HG03571 (cell line): ENCODE data around the gene ZNF597.
"Not testable (repeated sequence)": the region's sequence is repeated elsewhere in the genome, so short reads cannot be mapped to it uniquely, and the experiment has no call there.

Experiments used
- ATAC-seq: cut with Tn5 transposase; IDR thresholded peaks from one replicate; pipeline ENCODE4 v1.9.1; 2021; ENCODE audit not compliant: unreplicated experiment

The ZNF597 gene

DNA sequence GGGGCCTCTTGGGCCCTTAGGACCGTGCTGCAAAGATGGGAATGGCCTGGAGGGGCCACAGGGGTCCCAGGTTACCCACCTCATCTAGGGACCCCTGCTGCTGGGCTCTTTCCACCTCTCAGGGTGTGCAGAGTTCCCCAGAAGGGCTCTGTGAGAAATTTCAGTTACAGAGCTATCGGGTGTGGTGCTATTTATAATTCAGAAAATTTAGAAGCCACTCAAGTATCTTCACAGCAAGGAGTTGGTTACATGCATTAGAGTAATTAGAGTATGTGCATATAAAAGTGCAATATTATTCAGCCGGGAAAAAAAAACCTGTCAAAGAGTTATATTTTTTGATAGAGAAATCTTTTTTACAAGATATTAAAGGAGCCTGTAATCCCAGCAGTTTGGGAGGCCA is 33.1 kb upstream of the ZNF597 start:
- no peak for ATAC-seq

DNA sequence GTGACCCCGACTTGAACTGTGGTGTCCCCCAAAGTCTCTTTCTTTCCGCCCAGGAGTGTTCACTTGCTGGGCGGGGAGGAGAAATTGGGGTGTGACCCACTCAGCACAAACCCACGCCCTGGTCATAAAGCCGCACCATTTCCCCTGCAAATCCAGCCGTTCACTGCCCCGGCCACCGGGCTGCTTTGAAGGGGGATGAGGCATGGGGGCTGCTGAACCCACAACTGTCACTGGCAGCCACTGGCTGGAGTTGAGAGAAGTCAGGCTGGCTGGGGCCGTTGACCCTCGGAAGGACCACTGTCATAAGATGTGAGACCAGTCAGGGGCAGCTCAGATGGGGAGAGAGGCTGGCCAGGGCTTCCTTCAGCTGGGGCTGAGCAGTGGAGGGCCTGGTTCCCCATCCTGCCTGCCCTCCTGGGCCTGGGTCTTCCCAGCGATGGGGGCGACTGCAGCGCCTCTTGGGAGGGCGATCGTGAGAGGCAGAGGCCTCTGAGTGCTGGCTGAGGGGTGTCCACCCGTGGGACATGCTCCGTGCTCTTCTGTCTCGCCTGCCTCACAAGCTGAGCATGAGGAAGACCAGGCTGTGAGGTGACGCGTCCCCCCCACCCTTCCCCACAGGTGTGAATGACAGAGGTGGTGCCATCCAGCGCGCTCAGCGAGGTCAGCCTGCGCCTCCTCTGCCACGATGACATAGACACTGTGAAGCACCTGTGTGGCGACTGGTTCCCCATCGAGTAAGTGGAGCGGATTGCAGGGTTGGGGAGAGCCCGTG is 32.5 kb upstream of the ZNF597 start:
- ATAC-seq: no peak

DNA sequence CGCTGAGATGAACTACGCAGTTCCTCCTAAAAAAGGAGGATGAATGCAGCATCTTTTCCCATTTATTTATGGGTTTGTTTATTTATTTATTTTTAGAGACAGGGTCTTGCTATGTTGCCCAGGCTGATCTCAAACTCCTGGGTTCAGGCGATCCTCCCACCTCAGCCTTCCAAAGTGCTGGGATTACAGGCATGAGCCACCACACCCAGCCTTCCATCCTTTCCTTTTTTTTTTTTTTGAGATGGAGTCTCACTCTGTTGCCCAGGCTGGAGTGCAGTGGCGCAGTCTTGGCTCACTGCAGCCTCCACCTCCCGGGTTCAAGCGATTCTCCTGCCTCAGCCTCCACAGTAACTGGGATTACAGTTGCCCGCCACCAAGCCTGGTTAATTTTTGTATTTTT is 31.6 kb upstream of the ZNF597 start:
- not testable (repeated sequence) for ATAC-seq

DNA sequence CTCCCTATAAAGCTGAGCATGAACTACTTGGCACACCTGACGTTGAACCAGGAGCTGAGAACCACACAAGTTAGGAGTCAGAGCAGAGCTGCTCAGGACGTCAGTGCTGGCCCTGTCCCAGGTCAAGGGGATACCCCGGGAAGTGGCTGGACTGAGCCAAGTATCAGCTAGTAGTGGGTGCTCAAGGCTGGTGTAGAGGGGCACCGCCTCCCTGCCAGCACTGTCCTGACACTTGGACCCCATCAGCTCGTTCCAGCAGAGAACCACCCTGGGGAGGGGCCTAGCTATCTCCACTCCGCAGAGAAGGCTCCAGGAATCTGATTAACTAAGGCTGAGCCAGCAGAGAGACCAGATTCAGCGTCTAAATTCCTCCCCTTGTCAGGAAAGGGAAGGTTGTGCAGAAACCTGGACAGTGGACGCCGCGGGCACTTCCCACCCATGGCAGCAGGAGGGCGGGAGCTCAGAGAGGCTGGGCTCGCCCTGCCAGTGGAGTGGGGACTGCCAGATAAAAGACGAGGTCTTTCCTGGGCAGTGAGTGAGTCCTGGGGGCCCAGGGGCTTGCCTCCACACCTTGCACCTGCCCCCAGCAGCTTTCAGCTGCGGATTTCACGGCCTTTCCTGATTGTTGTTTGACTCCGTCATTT is 31.0 kb upstream of the ZNF597 start:
- no peak for ATAC-seq

DNA sequence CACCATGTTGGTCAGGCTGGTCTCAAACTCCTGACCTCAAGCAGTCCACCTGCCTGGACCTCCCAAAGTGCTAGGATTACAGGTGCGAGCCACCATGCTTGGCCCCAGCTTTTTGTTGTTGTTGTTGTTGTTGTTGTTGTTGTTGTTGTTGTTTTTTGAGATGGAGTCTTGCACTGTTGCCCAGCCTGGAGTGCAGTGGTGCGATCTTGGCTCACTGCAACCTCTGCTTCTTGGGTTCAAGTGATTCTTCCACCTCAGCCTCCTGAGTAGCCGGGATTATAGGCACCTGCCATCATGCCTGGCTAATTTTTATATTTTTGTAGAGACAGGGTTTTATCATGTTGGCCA is 30.3 kb upstream of the ZNF597 start:
- ATAC-seq: not testable (repeated sequence)

DNA sequence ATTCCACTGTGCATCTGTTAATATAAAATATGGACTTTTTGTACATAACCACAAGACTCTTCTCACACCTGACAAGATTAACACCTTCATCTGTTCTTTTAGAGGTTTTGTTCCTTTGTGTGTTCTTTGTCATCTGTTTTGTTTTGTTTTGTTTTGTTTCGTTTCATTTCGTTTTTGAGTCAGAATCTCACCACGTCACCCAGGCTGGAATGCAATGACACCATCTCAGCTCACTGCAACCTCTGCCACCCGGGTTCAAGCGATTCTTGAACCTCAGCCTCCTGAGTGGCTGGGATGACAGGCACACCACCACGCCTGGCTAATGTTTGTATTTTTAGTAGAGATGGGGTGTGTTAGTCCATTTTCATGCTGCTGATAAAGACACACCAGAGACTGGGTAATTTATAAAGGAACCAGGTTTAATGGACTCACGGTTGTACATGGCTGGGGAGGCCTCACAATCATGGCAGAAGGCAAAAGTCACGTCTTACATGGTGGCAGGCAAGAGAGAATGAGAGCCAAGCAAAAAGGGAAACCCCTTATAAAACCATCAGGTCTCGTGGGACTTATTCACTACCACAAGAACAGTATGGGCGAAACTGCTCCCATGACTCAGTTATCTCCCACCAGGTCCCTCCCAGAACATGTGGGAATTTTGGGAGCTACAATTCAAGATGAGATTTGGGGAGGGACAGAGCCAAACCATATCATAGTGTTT is 29.7 kb upstream of the ZNF597 start:
- no peak for ATAC-seq

DNA sequence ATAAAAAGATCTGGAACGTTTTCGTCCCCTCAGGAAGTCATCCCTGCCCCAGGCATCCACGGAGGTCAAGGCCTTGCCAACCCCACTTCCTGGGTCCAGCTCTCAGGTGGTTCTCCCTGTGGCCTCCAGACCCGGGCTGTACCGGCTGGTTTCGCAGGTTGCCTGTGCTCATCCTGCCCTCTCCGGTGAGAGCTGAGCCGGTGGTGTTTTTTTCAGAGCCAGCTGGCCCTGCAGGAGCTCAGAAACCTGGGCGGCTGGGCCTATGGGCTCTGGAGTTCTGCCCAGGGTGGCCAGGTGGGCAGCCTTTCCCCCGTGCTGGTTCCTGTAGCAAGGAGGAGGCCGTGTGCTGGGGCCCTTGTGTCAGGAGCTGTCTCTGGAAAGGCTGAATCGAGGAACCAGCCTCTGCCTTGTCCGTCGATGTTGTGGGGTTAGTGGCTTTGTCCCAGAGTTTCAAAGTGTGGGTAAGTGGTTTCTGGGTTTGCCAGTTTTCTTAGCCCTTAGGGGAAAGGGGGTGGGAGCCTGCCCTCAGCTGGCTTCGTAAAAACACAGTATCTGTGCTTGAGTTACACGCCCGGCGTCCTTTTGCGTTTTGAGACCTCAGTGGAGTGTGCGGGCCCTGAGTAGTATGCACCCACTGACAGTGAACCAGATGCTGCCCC is 28.3 kb upstream of the ZNF597 start:
- no peak for ATAC-seq

DNA sequence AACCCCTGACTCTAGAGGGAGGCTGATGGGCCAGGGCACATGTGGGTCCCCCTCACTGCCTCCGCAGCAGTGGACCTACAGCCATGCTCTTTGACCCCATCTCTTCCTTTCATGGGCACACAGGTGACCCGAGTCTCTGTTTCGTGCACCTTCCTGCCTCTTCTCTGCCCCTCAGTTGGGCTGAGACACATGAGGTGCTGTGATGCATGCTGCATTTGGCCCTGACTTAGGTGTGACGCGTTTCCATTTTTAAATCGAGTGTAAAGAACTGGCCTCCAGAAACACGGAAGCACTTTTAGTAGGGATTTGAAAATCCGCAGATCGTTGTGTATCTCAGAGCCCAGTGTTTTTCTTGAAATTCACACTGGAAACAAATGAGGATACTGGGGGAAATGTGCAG is 27.4 kb upstream of the ZNF597 start:
- ATAC-seq: no peak

DNA sequence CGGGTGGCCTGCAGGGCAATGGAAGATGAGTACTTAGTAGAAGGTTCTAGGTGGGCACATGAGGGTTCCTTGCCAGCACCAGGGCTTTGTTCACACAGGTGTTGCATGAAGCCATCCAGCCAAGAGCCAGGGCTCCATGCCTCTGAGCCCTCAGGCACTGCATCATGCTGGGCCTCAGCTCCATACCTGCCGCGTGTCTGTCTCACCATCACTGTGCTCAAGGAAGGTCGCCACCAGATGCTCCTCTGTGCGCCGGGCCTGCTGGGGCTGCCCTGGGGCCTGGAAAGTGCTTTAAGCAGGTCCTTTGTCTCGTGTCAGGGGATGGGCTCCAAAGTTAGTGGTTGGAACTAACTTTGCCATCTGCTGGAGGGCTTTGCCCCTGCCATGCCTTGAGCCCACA is 26.4 kb upstream of the ZNF597 start:
- ATAC-seq: no peak

DNA sequence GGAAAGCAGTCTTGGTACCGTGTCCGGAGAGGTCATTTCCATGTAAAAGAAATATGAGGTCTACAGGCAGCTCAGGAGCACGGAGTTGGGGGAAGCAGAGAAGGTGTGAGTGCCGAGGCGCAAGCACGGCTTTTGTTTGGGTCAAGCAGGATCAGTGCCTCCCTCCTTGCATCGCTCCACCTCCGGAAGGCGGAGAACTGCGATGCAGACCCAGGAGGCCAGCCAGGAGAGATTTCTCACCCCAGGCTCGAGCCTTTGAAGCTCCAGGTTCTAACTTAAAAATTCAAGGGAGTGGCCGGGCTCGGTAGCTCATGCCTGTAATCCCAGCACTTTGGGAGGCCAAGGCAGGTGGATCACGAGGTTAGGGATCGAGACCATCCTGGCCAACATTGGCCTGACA is 25.2 kb upstream of the ZNF597 start:
- no peak for ATAC-seq

DNA sequence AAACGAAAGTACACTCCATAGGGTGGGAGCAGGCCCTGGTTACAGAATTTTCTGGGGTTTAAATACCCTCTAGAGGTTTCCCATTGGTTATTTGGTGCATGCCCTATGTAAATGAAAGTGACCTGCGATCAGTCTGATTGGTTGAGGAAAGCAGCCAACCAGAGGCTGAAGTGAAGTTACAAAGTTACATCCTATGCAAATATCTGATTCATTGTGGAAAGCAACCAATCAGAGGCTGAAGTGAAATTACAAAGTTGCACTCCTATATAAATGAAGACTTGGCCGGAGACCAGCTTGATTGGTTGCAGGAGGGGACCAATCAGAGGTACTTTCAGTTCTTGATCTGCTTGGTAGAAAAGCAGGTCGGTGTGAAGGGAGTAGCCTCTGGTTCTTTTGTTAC is 24.6 kb upstream of the ZNF597 start:
- ATAC-seq: no peak

DNA sequence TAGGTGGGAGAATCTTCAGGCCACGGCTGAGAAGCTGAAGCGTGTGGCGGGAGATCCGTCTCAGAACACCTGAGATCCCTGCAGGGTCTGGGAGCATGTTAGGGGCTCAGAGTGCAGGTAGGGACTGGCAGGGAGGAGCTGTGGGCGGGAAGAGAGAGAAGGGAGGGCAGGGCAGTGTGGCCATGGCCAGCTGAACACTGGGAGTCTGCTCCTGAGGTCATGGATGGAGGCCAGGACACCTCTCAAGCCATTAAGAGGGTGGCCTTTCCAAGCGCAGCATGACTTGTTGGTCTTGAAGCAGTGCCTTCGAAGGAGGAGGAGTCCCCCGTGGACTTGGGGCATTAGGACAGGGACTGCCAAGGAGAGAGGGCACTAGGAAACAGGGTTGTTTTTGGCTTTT is 23.9 kb upstream of the ZNF597 start:
- ATAC-seq: no peak

DNA sequence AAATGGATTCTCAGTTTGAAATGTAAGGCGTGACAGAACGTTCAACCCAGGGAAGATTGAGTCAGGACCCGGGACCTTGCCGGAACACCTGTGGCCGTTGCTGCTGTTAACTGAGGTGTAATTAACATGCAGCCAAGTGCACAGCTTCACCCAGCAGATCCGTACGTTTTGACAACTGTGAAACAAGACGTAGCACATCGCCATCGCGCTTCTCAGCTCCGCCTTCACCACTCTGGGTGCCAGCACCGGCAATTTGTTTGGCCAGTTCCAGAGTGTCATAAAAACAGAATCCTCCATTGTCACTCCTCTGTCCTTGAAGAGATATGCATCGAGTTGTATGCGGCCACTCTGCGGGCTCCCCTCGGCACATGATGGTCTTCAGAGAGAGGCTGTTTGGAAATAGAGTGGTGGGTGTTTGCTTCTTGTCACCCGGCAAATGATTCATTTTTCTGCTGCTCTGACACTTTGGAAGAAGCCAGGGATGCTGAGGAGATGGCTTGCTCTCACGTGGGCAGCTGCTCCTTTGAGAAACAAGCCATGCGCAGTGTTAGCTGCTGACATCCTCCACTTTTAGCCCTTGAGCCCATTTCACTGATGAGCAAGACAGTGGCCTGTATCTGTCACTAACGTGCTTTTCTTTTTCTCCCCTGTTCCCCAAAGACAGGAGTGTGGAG is 22.7 kb upstream of the ZNF597 start:
- no peak for ATAC-seq

DNA sequence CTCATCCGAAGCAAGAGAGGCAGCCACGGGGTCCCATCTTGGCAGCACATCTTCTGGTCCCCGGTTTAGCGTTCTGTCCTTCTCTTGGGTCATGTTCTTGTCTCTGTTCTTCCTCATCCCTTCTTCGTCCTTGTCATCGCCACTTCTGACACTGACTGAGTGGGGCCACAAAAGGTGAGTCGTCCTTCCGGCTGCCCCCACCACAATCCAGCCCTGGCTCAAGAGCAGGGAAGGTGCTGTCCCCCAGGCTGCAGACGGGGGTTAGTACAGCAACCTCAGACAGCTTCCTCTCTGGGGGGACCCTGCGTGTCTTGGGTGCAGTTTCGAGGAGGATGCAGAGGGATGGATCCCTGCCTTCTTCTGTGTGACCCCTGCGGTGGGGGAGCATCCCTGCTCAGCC is 22.0 kb upstream of the ZNF597 start:
- ATAC-seq: no peak

DNA sequence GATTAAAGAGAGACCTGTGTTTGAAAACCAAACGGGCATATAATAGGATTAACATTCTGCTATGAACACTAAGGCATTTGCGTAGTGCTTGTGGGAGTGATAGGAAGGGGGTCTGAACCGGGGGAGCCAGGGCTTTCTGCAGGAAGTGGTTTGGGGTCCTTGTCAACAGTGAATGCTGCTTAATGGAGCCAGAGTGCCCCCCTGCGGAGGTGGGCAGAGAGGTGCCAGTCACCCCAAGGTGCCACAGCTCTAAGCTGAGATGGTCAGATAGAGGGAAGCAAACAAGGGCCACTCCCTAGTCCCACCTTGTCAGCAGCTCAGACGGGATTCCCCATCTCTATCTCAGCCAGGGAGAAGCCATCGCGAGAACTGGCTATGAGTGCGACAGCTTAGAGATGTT is 17.8 kb upstream of the ZNF597 start:
- no peak for ATAC-seq

DNA sequence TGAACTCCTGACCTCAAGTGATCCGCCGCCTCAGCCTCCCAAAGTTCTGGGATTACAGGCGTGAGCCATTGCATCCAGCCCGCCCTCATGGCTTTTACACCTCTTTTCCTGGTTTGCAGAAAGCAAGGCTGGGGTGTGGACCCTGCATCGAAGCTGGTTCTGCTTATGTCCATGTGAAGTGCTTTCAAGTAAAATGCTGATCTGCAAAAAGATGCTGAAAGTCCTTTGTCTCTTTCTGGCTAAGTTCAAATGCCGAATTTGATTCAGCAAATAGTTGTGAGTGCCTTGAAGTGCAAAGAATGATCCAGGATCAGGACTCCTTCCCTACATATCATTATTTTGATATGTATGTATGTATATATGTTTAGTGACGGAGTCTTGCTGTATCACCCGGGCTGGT is 17.3 kb upstream of the ZNF597 start:
- ATAC-seq: no peak

DNA sequence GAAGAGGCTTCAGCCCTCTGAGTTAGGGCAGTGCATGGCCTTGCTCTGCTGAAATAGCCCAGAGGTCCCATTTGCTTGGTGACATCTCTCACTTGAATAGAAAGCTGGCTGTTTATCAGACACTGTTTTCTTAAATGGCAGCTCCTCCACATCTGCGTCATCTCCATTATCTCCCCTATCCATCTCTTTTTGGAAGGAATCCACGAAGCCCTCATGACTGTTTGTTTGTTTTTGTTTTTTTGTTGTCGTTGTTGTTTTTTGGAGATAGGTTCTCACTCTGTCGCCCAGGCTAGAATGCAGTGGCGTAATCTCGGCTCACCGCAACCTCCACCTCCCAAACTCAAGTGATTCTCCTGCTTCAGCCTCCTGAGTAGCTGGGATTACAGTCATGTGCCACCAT is 16.8 kb upstream of the ZNF597 start:
- ATAC-seq: no peak

DNA sequence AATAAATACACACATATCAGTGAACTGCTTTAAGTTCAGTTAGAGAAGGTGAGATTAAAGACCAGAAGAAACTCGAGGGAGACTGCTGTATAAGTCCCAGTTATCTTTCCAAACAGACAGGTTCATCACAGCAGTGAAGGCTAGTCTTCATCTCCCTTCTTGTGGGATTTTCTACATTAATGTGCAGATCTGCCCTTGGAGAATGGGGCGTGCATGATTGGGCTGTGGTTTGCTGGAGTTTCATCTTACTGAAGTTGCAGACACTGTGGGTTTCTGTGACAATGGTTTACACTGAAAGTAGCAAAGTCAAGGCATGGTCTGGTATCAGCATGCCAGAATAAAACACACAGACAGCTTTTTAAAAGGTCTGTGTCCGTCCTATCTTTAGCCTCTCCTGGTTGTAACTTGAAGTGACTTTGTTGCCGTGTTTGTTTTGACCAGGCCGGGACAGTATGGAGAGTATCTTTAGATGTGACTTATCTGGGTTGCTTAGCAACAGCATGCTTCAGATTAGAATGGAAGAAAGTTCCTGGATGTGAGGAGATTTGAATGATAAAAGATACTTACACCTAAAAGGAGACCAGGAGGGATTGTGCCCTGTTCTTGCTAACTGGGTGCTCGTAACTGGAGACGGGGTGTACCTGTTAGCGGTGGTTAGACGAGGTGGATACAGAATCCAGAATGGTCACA is 16.2 kb upstream of the ZNF597 start:
- ATAC-seq: no peak

DNA sequence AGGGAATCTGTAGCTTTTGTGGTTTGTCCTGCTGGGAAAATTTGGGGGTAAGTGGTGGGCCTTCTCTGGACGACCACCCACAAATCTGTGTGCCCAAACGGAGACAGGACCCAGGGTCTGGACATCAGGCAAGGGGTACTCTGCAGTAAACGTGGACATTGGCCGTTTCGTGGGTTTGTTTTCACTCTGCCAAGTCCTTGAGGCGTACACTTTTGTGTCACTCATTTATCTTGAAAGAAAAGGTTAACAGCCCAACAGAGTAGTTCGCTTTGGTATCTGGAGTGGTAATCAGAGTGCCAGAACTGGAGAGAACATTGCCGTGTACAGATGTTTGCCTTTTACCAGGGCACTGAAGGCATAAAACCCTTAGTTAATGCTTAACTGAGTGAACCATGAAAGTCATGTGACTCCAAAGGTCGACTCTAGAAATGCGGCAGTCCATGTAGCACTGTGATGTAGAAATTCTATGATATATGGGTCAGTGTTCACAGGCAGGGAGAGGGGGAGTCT is 15.6 kb upstream of the ZNF597 start:
- ATAC-seq: no peak

DNA sequence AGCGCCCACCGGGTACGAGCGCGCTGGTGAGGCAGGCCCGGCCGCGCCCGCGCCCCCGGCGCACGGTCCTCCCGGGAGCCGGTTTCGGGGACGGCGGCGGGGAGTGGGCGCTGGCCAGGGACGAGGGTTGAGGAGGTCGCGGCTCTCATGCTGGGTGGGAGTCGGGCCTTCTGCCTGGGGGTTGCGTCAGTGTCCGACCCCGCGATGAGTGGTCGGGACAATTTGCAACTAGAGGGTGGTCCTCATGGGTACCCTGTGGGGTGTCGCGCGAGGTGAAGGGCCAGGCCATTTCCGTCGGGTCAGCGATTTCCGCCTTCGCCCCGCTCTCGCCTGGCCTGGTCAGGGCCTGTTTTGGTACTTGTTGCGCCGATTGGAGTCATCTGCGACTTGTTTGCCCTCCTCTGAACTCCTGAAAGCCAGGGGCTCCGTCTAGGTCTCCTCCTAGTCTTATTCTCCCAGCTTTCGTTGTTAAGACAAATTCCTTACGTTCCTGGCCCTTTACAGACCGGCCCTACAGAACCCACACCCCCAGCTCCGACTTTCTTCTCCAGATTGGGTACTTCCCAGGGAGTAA is 15.1 kb upstream of the ZNF597 start:
- no peak for ATAC-seq
